Retinal pigment epithelial cell (primary cell): ENCODE data around the gene HDHD5.

ENCODE experiments used
- DNase-seq: peaks from one replicate; pipeline ENCODE4 v3.0.0-alpha.2; 2010; ENCODE audit warnings: low read depth
- H3K4me3 ChIP-seq: 2 replicates; pipeline ENCODE4 v1.5.1; 2011; ENCODE audit warnings: mild to moderate bottlenecking, low read length, control low read depth, moderate library complexity
- TF ChIP-seq, protein P1 (sequence below): conservative IDR thresholded peaks from 2 replicates; pipeline ENCODE4 v1.5.1; 2011; ENCODE audit warnings: low read depth, low read length, control low read depth, inconsistent platforms

The HDHD5 gene

DNA sequence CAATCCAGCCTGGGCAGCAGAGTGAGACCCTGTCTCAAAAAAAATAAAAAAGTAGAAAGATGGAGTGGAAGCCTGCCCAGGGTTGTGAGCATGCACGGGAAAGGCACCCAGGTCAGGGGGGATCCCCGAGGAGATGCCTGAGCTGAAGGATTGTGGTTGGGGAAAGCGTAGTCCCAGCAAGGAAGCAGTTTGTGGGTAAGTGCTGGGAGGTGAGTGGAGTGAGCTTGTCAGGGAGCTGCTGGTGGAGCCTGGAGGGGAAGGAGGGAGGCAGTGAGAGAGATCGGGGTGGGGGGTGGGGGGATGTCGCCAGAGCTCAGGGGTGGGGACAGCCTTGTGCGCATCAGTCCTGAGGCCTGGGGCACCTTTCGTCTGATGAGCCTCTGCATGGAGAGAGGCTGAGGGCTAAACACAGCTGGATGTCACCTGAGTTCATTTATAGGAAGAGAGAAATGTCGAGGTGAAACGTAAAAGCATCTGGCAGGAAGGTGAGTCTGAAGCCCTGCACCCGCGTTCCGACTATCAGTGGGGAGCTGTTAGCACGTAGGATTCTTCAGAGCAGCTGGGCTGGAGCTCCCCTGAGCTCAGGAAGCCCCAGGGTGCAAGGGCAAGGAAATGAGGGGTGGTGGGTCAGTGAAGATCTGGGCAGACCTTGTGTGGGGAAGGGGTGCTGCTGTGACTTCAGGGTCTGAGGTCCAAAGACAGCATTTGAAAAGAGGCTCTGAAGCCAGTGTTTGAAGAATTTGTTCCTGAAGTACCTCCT is 48.1 kb downstream of the HDHD5 start:
- DNase-seq, result no peak
- TF ChIP-seq, protein P1, sequence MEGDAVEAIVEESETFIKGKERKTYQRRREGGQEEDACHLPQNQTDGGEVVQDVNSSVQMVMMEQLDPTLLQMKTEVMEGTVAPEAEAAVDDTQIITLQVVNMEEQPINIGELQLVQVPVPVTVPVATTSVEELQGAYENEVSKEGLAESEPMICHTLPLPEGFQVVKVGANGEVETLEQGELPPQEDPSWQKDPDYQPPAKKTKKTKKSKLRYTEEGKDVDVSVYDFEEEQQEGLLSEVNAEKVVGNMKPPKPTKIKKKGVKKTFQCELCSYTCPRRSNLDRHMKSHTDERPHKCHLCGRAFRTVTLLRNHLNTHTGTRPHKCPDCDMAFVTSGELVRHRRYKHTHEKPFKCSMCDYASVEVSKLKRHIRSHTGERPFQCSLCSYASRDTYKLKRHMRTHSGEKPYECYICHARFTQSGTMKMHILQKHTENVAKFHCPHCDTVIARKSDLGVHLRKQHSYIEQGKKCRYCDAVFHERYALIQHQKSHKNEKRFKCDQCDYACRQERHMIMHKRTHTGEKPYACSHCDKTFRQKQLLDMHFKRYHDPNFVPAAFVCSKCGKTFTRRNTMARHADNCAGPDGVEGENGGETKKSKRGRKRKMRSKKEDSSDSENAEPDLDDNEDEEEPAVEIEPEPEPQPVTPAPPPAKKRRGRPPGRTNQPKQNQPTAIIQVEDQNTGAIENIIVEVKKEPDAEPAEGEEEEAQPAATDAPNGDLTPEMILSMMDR, result no peak
- no peak overlapping the region for H3K4me3 ChIP-seq

DNA sequence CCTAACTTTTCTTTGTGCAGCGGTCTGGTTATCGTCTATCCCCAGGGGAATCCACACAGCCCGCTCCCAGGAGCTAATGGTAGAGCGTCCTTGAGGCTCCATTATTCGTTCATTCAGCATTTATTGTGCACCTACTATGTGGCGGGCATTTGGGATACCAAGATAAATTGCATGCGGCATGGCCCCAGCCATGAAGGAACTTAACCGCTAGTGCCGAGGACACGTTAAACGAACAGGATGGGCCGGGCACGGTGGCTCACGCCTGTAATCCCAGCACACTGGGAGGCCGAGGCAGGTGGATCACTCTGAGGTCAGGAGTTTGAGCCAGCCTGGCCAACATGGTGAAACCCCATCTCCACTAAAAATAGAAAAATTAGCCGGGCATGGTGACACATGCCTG is 49.1 kb downstream of the HDHD5 start:
- TF ChIP-seq, protein P1, result no peak
- H3K4me3 ChIP-seq, result no peak overlapping the region

DNA sequence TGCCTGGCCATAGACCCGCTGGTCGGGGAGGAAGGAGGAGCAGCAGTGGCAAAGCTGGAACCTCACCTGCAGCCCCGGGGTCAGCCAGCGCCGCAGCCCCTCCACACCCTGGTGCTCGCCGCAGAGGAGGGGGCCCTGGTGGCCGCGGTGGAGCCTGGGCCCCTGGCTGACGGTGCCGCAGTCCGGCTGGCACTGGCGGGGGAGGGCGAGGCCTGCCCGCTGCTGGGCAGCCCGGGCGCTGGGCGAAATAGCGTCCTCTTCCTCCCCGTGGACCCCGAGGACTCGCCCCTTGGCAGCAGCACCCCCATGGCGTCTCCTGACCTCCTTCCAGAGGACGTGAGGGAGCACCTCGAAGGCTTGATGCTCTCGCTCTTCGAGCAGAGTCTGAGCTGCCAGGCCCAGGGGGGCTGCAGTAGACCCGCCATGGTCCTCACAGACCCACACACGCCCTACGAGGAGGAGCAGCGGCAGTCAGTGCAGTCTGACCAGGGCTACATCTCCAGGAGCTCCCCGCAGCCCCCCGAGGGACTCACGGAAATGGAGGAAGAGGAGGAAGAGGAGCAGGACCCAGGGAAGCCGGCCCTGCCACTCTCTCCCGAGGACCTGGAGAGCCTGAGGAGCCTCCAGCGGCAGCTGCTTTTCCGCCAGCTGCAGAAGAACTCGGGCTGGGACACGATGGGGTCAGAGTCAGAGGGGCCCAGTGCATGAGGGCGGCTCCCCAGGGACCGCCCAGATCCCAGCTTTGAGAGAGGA is 49.8 kb downstream of the HDHD5 start:
- DNase-seq, result no peak
- TF ChIP-seq, protein P1, result no peak
- no peak overlapping the region for H3K4me3 ChIP-seq

More for the DNA sequence above, 49.1 kb downstream of the HDHD5 start:
- DNase-seq, result no peak

DNA sequence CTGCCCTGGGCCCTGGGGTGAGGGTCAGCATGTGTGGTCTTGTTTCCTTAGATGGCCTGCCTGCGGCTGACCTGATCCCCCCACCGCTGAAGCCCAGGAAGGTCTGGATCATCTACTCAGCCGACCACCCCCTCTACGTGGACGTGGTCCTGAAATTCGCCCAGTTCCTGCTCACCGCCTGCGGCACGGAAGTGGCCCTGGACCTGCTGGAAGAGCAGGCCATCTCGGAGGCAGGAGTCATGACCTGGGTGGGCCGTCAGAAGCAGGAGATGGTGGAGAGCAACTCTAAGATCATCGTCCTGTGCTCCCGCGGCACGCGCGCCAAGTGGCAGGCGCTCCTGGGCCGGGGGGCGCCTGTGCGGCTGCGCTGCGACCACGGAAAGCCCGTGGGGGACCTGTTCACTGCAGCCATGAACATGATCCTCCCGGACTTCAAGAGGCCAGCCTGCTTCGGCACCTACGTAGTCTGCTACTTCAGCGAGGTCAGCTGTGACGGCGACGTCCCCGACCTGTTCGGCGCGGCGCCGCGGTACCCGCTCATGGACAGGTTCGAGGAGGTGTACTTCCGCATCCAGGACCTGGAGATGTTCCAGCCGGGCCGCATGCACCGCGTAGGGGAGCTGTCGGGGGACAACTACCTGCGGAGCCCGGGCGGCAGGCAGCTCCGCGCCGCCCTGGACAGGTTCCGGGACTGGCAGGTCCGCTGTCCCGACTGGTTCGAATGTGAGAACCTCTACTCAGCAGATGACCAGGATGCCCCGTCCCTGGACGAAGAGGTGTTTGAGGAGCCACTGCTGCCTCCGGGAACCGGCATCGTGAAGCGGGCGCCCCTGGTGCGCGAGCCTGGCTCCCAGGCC is 50.6 kb downstream of the HDHD5 start:
- no peak for DNase-seq
- TF ChIP-seq, protein P1, result no peak
- H3K4me3 ChIP-seq, result no peak overlapping the region

DNA sequence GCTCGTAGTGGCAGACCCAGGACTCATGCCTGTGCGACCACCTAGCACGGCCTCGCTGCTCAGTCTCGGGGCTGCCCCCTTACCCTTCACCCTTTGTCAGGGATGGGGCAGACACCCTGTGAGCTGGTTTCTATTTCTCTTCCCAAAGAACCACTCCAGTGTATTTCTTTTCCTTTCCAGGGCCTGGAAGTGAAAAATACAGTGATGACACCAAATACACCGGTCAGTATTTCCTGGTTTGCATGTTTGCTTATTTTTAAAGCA is 51.6 kb downstream of the HDHD5 start:
- DNase-seq, result no peak
- no peak overlapping the region for H3K4me3 ChIP-seq
- TF ChIP-seq, protein P1, result no peak

DNA sequence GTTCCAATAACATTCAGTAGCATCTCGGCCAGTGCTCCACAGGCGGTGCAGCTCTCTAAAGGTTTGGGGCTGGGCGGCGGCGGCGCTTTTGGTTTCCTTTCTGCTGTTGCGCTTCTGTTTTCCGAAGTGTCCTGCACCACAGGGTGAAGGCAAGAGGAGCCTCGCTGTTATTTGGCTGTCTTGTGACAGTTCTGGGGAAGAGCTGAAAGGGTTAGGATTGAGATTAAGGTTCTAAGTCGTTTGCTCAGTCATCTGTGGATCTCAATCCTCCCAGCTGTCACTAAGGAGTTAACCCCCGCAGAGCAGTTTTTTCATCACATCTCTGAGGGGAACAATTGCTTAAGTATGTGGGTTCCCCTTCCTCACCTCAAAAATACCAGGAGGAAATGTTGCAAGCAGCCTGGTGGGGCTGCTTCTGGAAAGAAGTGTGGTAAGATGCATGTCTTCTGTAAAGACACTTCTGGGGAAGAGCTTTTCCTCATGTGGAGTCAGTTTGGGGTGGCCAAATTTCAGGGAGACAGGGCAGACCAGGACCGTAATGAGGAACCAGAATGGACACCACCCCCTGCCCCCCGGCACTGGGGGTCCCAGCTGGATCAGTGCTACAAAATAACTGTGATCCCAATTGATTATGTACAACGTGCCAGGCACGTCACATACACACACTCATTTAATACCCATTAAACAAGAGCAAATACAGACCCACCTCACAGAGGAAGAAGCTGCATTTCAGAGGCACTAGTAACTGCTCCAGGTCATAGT is 52.1 kb downstream of the HDHD5 start:
- no peak overlapping the region for H3K4me3 ChIP-seq
- TF ChIP-seq, protein P1, result no peak
- no peak for DNase-seq
